CD4-positive, alpha-beta T cell treated with Interferon alpha-2 for 1 hour (primary cell): Measurements from ENCODE around the gene DMRT1.
"Not testable (repeated sequence)": the region's sequence is repeated elsewhere in the genome, so short reads cannot be mapped to it uniquely, and the experiment has no call there.

ENCODE experiments used
- DNase-seq, 2 donors: peaks; one replicate each; pipeline ENCODE4 v3.0.0-alpha.2; 2020 to 2022

DMRT1 gene

DNA sequence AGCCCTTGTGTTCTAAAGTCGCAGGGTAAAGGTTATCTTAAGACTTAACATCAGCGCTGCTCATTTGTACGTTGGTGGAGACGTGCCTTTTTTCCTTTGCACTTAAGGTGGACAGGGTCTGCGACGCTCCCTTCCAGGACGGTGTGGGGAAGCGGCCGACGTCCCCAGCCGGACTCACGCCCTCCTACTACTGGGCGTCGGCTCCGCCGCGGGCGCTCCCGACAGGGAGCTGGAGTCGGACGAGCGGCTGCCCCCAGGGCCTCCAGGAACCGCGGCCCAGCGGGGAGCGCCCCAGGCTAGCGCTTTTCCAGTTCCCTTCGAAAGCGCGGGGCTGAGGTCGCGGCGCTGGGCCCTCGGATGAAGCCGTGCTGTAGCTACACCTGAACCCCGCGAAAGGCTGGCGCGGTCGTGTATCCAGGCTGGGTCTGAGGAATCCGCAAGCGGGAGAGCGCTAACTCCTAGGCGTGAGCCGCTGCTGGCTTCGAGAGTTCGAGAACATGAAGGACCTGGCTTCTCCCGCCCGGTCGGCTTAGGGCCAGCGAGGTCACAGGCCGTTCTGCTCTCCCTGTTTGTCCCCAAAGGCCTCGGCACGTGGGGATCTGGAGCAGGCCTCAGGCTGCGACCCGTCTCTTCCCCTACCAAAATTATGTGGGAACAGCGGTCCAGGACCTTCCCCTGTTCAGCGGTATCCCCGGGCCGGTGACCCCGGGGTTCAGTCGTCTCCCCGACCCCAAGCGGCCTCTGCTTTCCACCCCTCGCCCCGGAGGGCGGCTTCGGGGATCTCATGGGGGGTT, 131.2 kb downstream of the DMRT1 start:
- no peak for DNase-seq

DNA sequence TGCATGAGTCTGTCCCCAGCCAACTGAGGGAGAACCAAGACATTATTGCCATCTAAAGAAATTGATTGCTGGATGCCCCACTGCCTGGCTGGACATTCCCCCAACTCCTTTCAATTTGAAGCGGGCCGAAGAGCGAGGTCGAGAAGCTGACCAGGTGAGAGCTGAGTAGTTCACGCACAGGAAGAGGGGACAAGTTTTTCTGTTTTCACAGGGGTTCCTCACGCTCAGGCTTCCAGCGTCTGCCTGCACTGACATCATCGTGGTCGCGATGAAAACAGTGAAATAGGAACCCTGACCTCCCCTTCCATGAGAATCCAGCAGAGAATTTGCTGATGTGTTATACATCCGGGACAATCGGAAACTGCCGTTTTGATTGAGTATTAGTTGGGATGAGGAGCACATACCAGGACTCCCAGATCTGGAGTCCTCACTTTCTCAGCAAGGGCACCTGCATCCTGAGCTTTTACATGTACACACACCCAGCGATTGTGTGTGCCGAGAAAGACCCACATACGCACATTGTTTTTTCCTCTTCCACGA, 131.9 kb downstream of the DMRT1 start:
- no peak for DNase-seq

DNA sequence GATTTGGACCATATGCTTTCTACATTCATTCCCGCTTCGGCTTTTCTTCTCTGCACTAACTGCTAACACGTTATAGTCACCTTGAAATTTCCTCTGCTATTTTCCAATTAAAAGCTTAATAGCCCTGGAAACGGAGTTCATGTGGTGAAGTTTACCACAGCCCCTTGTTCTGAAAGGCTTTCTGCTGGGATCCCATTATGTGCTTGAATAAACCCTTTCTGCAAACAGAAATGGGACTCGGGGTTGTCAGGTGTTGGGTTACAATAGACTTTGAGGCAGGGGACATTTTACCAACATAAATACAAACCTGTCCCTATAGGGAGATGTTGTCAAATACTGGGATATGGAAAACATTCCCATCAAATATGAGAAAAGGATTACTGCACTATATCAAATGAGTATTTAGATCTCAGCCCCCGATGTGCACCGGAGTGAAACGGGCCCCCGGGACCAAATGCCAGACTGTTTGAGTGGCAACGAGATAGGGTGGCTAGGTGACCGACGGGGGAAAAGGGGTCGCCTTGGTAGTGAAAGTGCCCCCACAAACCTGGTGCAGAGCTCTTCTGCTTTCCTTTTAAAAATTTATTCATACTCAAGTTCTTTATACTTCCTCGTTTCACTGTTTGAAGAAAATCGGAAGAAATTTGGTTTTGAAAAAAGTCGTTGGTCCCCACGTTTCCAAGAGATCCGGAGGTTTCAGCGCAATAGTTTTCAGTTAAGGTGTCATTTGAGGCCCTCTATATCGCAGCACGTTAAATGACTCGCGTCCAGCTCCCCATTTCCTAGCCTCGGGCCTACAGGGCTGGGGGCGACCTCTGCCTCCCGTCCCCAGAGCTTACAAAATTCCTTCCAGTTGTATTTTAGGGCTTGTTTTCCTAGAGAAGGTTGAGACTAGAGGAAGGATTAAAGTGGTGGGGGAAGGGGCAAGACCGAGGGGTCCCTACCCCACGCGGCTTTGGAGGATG, 132.8 kb downstream of the DMRT1 start:
- no peak for DNase-seq

DNA sequence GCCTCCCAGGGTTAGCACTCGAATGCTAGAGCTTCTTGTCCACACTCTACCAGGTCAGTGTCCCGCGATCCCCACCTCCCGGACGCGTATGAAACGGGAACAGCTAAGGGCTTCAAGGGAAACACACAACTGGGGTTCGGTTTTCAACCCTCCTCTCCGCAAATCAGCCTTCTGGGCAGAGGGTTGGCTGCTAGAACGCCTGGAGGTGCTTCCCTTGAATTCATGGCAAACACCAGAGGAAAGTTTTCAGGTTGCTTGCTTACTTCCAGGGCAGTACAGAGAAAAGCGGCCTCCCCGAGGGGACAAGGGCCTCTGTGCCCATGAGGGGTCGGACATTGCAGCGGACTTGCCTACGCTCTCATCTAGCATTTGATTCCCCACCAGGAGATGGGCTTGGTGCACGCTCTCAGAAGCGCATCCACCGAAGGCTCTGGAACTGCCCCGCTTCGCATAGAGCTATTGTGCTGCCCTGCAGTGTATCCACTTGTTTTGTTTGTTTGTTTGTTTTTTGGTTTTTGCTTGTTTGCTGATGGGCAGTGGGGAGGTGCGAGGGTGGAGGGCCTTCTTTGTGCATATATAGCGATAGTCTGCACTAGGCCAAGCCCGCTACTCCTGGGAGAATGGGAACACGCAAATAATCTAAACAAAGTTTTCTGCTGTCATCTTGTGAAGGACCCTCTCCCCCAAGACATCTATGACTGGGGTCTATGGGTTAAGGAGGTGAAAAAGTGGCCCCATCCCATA, 133.7 kb downstream of the DMRT1 start:
- no peak for DNase-seq

DNA sequence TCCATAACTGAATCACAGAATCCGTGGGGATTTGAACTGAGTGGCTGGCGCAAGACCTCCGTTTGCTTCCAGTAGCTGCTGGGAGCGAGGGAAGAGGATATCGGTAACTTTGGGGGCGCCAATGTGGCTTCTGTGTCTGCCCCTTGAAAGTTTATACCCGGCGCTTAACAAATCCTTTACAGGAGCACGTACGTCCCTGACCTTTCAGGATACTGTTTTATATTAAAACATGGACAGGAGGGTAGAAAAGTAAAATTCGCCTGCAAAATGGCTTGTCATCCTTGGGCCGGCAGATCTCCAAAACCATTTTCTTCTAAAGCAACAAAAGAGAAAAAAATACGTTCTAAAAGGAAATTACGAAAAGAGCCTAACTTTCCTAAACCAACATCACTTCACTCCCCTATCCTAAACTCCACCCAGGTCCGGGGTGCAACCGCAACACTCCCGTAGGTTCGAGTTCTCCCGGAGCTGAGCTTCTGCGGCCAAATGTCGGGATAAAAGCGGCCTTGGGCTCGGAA, 134.3 kb downstream of the DMRT1 start:
- DNase-seq, result no peak

DNA sequence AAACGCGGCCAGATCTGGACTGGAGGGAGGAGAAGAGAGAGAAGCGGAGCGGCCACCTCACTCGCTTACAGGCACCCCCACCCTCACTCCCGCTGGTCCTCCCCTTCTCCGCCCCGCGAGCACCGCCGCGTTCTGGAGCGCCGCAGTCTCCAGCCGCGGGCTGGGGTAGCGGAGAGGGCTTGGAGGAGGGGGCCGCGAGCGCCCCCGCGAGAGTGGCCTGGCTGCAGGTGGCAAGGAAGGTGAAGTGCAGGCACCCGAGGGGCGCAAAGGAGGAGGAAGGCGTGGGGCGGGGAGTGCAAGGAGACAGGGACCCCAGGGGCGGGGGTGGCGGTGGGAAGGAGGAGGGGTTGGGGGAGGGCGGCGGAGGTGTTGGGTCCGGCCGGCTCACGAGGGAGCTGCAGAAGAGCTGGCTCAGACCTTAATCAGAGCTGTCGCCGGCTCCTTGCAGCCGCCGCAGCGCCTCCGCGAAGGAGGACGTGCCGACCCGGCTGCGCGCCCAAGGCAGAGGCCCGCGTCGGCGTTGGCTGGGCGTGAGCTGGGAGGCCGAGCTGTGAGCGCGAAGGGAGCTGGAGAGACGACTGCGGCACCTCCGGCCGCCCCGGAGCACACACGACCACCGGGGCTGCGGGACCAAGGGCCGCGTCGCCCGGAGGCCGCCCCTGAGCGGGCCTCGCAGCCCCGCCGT, 134.9 kb downstream of the DMRT1 start, which contains the start of gene DMRT3:
Gene DMRT3, plus strand, starts transcription at position 398 of the 685 bp plus-strand sequence. CDS start 347 bp downstream, outside the sequence.
- no peak for DNase-seq

DNA sequence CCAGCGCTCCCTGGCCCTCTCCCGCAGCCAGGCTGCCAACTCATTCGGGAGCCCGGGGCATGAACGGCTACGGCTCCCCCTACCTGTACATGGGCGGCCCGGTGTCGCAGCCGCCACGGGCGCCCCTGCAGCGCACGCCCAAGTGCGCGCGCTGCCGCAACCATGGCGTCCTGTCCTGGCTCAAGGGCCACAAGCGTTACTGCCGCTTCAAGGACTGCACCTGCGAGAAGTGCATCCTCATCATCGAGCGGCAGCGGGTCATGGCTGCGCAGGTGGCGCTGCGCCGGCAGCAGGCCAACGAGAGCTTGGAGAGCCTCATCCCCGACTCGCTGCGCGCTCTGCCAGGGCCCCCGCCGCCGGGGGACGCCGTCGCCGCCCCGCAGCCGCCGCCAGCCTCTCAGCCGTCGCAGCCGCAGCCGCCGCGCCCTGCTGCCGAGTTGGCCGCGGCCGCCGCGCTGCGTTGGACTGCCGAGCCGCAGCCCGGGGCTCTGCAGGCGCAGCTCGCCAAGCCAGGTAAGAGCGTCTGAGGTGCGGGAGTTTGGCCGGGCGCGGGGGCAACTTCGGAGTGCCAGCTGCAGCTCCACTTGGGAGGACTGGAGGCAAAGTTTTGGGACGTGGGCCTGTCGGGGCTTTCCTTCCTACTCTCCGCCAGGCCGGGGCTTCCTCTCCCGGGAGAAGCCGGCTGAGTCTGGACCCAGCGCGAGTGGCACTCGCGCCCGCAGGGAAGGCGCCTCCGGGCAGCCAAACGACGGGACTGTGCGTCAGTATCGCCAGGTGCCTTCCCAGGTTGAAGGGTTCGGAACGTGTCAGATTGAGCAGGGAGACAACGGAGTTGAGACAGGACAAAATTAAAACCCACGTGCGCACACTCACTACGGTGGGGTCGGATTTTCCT, 135.7 kb downstream of the DMRT1 start:
- DNase-seq, result no peak

DNA sequence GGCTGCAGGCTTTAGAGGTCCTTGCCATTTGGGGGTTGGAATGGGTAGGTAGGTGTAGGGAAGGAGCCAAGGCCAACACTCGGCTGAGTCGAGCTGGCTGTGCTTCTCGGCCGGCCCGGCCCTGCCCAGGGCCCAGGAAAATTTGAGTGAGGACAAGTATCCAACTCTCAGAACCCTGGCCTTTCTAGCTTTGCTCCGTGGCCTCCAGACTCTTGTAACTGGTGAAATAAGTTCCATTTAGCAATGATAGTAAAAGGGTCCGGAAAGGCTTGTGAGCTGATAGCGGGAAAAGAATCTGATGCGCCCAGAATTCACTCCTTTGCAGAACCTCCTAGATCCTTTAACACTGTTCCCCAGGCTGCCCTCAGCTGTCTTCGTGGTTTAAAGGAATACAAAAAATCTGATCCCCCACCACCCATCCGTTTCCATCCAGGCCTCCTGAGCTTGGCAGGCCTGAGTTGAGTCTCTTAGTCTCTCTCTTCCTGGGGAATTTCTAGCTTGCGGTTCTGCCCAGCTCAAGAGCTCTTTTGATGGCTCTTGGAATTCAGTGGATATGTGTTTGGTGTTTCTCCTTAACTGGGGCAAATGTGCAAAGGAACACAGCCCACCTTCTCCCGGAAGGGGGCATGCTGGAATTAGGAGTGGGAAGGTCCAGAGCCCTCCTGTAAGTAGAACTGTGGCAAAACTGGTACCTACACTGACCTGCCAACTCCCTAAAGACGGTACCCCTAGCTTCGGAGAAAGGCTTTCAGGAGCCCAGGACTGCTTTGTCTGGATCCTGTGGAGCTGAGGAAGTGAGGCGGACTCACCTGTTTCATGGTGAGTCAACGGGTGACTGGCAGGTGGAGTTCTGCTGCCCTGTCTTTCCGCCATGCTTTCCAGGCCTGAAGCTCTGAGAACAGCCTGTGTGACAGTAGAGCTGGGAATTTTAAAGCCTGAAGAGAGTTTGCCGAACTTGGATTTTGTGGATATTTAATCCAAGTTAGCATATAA, 136.6 kb downstream of the DMRT1 start:
- DNase-seq, result no peak

DNA sequence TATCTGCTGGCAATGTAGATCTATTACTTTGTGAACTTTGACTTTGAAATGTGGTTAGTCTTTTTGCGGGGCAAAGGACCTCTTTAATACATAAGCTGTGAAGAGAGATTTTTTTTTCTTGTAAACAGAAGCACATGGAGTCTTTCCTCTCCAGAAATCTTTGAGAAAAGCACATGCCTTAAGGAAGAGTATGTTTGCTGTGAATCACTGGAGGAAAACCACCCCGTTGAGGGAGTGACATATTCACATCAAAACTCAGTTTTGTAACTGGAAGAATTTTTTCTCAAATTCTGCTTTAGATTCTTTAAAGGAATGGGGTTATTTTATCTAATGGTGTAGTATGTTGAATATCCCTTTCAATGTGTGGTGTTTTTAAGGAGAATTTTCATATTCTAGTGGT, 138.5 kb downstream of the DMRT1 start:
- DNase-seq, result no peak

DNA sequence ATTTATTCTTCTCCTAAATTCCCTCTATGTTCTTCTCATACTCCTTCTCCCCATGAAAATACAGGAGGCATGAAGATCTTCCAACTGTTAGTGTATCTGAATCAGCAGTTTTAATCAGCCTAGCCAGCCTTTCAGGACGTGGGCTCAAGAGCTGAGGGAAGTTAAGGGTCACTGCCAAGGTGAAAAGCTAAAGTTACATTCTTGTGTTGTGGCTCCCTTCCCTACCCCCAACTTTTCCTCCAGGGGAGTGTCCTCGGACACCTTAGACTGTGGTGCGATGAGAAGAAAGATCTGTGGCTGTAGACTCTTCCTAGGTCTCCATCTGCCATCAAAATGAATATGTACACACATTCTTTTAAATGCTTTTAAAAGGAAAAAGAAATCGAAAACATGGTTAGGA, 139.1 kb downstream of the DMRT1 start:
- DNase-seq, result no peak

DNA sequence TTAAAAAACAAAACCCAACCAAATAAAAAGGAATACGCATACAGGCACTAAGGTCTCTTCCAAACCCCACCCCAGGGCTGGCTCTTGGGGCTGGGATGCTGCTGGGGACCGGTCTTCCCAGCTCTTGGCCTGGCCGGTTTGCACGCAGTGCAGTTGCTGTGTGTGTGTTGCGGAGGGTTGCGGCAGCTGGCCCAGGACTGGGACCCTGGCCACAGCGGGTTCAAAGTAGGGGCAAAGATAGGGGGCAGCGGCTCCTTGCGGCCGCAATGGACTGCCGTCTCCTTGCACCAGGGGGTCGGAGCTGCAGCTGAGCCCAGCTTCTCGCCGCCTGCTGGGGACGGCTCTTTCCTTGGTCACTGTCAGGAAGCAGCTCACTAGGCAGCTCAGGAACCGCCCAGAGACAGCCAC, 140.0 kb downstream of the DMRT1 start:
- DNase-seq, result no peak

DNA sequence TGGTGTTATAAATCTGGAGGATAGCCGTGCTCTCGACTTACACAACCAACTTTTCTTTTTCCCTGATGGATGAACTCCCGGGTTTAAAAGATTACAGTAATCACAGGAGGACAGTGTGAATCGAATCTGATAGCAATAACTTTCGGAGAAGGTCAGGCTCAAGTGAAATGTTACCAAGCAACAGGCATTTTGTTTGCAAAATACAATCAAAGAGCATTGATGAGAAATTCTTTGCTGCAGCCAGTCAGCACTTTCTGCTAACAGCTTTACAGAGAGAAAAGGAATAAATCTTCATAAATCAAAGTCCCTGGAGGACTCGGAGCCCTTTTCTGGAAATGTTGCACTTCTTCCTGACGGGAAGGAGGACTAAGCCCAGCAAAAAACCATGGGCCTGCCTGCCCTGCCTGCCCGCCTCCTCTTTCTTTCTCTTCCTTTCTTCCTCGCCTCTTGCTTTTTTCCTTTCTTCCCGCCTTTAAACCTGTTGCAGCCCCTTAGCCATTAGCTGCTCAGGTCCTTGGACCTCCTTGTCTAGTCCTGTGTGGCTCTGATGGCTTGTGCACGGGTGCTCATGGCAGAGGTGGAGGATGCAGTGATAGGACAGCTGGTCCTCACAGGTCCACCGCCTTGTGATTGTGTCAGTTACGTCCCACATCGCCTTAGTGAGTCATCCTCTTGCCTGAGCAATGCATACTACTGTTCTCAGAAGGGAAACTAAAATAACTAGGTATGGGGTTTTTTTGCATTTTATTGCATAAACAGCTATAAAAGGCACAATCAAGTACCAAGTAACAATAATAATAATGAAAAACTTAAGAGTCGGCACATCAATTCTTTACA, 141.1 kb downstream of the DMRT1 start:
- DNase-seq, result no peak

DNA sequence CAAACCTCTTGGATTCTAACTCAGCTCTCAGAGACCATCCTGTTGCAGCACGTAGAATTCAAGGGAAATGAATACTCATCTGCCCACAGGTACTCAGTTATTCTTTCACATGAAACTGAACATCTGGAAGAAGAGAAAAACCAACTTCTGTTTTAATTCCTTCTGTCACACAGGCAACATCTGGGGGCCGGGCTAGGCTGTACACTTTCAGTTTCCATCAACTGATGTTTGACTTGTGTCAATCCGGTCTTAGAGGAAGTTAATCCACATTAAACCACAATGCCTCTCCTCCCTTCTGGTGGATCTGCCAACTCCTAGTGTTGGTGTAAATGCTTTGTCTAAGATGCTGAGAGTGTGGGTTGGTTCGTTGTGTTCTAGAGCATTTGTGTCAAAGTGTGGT, 152.5 kb downstream of the DMRT1 start:
- DNase-seq, result peak; percentile 15 to 25

DNA sequence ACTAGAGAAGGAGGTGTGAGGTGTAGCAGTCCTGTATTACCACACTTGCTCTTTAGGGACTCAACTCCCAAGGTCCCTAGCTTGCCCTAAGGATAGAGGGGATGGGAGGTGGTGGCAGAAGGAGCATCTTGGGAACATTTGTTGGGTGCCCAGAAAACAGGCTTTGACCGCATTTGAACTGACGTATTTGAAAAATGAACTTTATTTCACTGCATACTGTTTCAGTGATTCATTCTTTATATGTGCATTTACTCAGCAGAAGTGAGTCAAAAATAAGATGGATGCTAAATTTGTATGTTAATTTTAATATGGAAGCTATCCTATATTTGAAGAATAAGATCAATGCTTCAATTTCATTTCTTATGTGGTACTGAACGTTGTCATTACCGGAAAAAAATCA, 153.7 kb downstream of the DMRT1 start:
- no peak for DNase-seq

DNA sequence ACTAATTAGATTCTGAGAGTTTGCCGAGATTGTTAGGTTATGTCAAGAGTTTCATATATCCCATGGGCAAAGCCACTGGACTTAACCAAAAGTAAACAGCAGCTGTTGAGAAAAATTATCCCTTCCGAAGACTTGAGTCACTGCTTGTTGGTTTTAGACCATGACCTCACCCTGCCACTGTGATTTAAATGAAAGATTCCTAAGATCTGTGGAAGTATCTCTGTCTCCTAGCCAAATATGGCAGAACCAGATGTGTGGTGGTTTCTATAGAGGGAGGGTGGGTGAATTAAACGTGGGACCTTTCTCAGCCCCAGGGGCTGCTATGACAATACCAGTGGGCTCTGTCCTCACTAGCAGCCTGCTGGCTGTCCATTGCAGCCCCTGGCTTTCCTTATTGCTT, 154.3 kb downstream of the DMRT1 start:
- DNase-seq, result no peak

DNA sequence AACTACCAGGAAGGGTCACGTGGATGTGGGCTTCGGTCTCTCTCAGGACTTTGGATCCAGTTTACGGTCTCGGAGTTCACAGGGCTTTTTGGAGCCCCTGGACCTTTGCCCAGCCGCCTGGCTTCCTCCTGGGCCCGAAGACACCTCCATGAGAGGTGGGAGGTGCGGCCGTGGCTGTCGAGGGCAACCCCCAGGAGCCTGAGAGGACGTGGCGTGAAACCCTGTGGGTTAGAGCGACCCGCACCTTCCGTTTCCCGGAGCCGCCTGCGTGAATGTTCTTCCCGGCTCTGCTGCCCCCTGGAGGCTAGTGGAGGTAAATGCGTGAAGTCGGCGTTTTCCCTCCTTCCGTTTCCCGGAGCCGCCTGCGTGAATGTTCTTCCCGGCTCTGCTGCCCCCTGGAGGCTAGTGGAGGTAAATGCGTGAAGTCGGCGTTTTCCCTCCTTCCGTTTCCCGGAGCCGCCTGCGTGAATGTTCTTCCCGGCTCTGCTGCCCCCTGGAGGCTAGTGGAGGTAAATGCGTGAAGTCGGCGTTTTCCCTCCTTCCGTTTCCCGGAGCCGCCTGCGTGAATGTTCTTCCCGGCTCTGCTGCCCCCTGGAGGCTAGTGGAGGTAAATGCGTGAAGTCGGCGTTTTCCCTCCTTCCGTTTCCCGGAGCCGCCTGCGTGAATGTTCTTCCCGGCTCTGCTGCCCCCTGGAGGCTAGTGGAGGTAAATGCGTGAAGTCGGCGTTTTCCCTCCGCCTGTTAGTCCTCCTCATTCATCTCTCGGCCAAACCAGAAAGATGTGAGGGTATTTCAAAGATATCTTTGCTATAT, 157.0 kb downstream of the DMRT1 start:
- DNase-seq, result not testable (repeated sequence)

DNA sequence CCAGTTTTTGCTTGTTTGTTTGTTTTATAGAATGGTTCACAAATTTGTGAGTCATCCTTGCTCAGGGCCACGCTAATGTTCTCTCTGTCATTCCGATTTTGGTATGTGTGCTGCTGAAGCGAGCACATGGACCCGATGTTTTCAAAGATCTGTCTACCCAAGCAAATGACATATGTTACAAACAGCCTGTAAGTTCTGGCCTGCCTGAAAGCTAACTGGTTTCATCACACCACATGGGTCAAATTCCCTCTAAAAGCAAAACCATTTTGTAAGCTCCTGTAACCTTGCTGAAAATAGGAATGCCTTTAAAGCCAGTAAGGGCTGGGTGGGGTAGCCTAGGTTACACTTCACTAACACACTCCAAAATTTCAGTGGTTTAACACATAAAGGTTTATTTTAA, 160.3 kb downstream of the DMRT1 start:
- DNase-seq, result no peak

DNA sequence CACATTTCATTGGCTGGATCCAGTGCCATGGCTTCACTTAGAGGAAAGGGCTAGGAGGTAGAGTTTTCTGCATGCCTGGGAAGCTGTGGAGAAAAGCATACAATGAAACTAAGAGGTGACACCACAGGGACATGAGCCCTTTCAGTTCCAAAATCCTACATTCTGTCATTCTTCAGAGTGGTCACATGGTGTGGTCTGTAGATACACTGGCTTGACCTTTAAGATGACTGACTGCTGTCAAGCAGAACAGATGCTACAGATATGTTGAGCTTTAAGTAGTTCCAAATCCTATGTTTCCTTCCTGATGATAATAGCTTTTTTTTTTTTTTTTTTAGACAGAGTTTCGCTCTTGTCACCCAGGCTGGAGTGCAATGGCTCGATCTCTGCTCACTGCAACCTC, 161.2 kb downstream of the DMRT1 start:
- no peak for DNase-seq
